ENCODE data around the gene NTSR1. TPM values are rescaled to one million over a fixed set of nuclear protein-coding genes. Genes with fewer than 3 reads are reported as not detected.

The NTSR1 gene
- total and polyA plus RNA-seq, 2 of the 13 experiments (the other 11 are each of a cell fraction or from before 2014, with no cell fraction given) = 0.09 to 0.12 TPM

- peak; percentile 47; the same call in 1 of the 2 replicates for TF ChIP-seq DZIP1 (CRISPR knock-in tag; IDR thresholded peaks at IDR 0.05)
- no peak for TF ChIP-seq ZNF792 (CRISPR knock-in tag; IDR thresholded peaks at IDR 0.05)
- no peak for TF ChIP-seq HNRNPH1 (optimal IDR thresholded peaks at IDR 0.05; ENCODE audit: low read depth, low read length)
- no peak for TF ChIP-seq SCMH1 (CRISPR knock-in tag; IDR thresholded peaks at IDR 0.05; ENCODE audit: borderline replicate concordance)
- peak; percentile 54; the same call in 1 of the 2 replicates for TF ChIP-seq REXO4 (CRISPR knock-in tag; IDR thresholded peaks at IDR 0.05; ENCODE audit: borderline replicate concordance)
- TF ChIP-seq HNF4A (CRISPR knock-in tag; IDR thresholded peaks at IDR 0.05) = no peak
- TF ChIP-seq ZMYM3 (CRISPR knock-in tag; IDR thresholded peaks at IDR 0.05) = no peak
- TF ChIP-seq MZF1 (CRISPR knock-in tag; IDR thresholded peaks at IDR 0.05; ENCODE audit: borderline replicate concordance) = no peak
- TF ChIP-seq RNF2 (conservative IDR thresholded peaks at IDR 0.05; ENCODE audit: low read depth) = no peak
- no peak for TF ChIP-seq FUBP1 (CRISPR knock-in tag; IDR thresholded peaks at IDR 0.05; ENCODE audit: borderline replicate concordance)
- no peak for TF ChIP-seq ETS1 (CRISPR knock-in tag; IDR thresholded peaks at IDR 0.05)
- no peak for TF ChIP-seq ZNF20 (CRISPR knock-in tag; IDR thresholded peaks at IDR 0.05)
- no peak for TF ChIP-seq ZNF343 (CRISPR knock-in tag; IDR thresholded peaks at IDR 0.05)
- no peak for TF ChIP-seq RARA (CRISPR knock-in tag; IDR thresholded peaks at IDR 0.05)
- TF ChIP-seq ETV6 (CRISPR knock-in tag; conservative IDR thresholded peaks at IDR 0.05) = no peak
- no peak; the same call in 1 of the 2 replicates for TF ChIP-seq MTA1 (CRISPR knock-in tag; IDR thresholded peaks at IDR 0.05; ENCODE audit: borderline replicate concordance)
- TF ChIP-seq ZNF672 (CRISPR knock-in tag; IDR thresholded peaks at IDR 0.05) = no peak
- TF ChIP-seq ZFAT (CRISPR knock-in tag; conservative IDR thresholded peaks at IDR 0.05) = no peak
- peak; percentile 0; the same call in 1 of the 2 replicates for TF ChIP-seq SPEN (CRISPR knock-in tag; IDR thresholded peaks at IDR 0.05; ENCODE audit: low read depth)
- no peak for TF ChIP-seq SP140L (CRISPR knock-in tag; IDR thresholded peaks at IDR 0.05; ENCODE audit: borderline replicate concordance)
- 0 out of 2 replicates have a peak, but pooled peaks have one; percentile 3 for TF ChIP-seq SALL1 (CRISPR knock-in tag; IDR thresholded peaks at IDR 0.05)
- no peak for TF ChIP-seq ZNF543 (CRISPR knock-in tag; IDR thresholded peaks at IDR 0.05)
- TF ChIP-seq NRL (CRISPR knock-in tag; IDR thresholded peaks at IDR 0.05; ENCODE audit: borderline replicate concordance) = peak; percentile 79; the same call in 1 of the 2 replicates
- no peak for TF ChIP-seq DRAP1 (CRISPR knock-in tag; IDR thresholded peaks at IDR 0.05)
- no peak for TF ChIP-seq ZNF333 (CRISPR knock-in tag; IDR thresholded peaks at IDR 0.05; ENCODE audit: borderline replicate concordance)
Observed at GRCh38 chr20:62665153-62665754, 43.4 kb upstream of the NTSR1 start (continued).
